ENCODE data around the gene PPM1H.
A peak's percentile ranks its signal among the peaks of the same experiment; 100 is the strongest.
"Not testable (repeated sequence)": the region's sequence is repeated elsewhere in the genome, so short reads cannot be mapped to it uniquely, and the experiment has no call there.

The PPM1H gene

GRCh38 chr12:62943779-62944395 is 8.9 kb upstream of the PPM1H start:
- no peak for ATAC-seq
- DNase-seq = no peak

GRCh38 chr12:62942316-62942715 is 7.4 kb upstream of the PPM1H start:
- ATAC-seq, DNase-seq: not testable (repeated sequence)

GRCh38 chr12:62934239-62934798 is 631 bp downstream of the PPM1H start:
- DNase-seq (peak; percentile 17), ATAC-seq (peak; percentile 37)

GRCh38 chr12:62933602-62934238 is 1.2 kb downstream of the PPM1H start:
- DNase-seq = no peak

GRCh38 chr12:62933220-62933601 is 1.7 kb downstream of the PPM1H start:
- no peak for DNase-seq

More at GRCh38 chr12:62933602-62934238, 1.2 kb downstream of the PPM1H start:
- ATAC-seq = no peak

GRCh38 chr12:62931477-62931876 is 3.5 kb downstream of the PPM1H start:
- DNase-seq = no peak

More at GRCh38 chr12:62933220-62933601, 1.7 kb downstream of the PPM1H start:
- ATAC-seq = no peak

GRCh38 chr12:62930546-62931425 is 4.2 kb downstream of the PPM1H start:
- DNase-seq (no peak), ATAC-seq (no peak)

More at GRCh38 chr12:62931477-62931876, 3.5 kb downstream of the PPM1H start:
- no peak for ATAC-seq

- DNase-seq (no peak), ATAC-seq (no peak)
These were observed 6.3 kb downstream of the PPM1H start for GRCh38 chr12:62928632-62929031.

- ATAC-seq (no peak), DNase-seq (no peak)
These were observed 9.3 kb downstream of the PPM1H start for GRCh38 chr12:62925680-62926079.

- no peak for ATAC-seq
- no peak for DNase-seq
These were observed 10.9 kb downstream of the PPM1H start for GRCh38 chr12:62924084-62924483.

GRCh38 chr12:62922539-62922938 is 12.4 kb downstream of the PPM1H start:
- ATAC-seq (no peak), DNase-seq (no peak)

- no peak for DNase-seq
- no peak for ATAC-seq
These were observed 15.1 kb downstream of the PPM1H start for GRCh38 chr12:62919838-62920237.

- ATAC-seq (no peak), DNase-seq (no peak)
These were observed 17.0 kb downstream of the PPM1H start for GRCh38 chr12:62917926-62918325.

- DNase-seq = no peak
- no peak for ATAC-seq
These were observed 18.1 kb downstream of the PPM1H start for GRCh38 chr12:62916632-62917425.

- ATAC-seq (no peak), DNase-seq (no peak)
These were observed 19.8 kb downstream of the PPM1H start for GRCh38 chr12:62915204-62915529.

- DNase-seq (no peak), ATAC-seq (no peak)
These were observed 20.3 kb downstream of the PPM1H start for GRCh38 chr12:62914443-62915203.

- ATAC-seq = no peak
- DNase-seq = no peak
These were observed 21.6 kb downstream of the PPM1H start for GRCh38 chr12:62913380-62913779.

GRCh38 chr12:62912644-62913043 is 22.3 kb downstream of the PPM1H start:
- DNase-seq (no peak), ATAC-seq (no peak)

- ATAC-seq (no peak), DNase-seq (no peak)
These were observed 23.7 kb downstream of the PPM1H start for GRCh38 chr12:62911286-62911685.

GRCh38 chr12:62910549-62911169 is 24.3 kb downstream of the PPM1H start:
- no peak for DNase-seq
- ATAC-seq = no peak

GRCh38 chr12:62909340-62909739 is 25.6 kb downstream of the PPM1H start:
- no peak for ATAC-seq
- no peak for DNase-seq
